ENCODE measurements around the gene PRR19.
"Not testable (repeated sequence)": the region's sequence is repeated elsewhere in the genome, so short reads cannot be mapped to it uniquely, and the experiment has no call there.

Gene PRR19

GRCh38 chr19:42328854-42329253 is 26.9 kb downstream of the PRR19 start:
- no peak for DNase-seq

DNA sequence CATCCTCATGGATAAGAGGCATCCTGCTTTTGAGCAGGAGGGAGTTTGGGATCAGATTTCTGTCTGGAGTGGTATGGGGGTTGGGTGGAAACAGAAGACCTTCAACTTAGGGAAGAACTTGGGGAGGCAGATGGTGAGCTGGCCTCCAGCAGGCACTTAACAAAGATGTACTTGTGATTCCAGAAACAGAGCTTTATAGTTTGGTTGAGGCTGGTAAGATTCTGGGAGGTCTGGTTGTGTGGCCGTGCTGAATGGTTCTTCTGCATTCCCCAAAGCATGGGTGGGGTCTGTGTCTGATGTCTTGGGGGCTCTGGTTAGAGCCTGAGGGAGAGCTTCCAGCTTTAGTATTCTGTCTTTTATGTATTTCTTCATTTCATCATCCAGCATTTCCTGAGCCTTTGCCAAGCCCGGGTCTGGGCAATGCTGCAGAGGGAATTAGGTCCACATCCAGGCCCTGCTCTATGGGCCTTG is 28.3 kb downstream of the PRR19 start:
- peak; percentile 95 for DNase-seq

- DNase-seq: not testable (repeated sequence)
Measured at GRCh38 chr19:42331333-42331732, 29.4 kb downstream of the PRR19 start.

- DNase-seq: no peak
Measured at GRCh38 chr19:42332059-42332458, 30.1 kb downstream of the PRR19 start.

GRCh38 chr19:42333018-42333417 is 31.1 kb downstream of the PRR19 start:
- no peak for DNase-seq

- DNase-seq: no peak
Measured at GRCh38 chr19:42333975-42334696, 32.2 kb downstream of the PRR19 start.

DNA sequence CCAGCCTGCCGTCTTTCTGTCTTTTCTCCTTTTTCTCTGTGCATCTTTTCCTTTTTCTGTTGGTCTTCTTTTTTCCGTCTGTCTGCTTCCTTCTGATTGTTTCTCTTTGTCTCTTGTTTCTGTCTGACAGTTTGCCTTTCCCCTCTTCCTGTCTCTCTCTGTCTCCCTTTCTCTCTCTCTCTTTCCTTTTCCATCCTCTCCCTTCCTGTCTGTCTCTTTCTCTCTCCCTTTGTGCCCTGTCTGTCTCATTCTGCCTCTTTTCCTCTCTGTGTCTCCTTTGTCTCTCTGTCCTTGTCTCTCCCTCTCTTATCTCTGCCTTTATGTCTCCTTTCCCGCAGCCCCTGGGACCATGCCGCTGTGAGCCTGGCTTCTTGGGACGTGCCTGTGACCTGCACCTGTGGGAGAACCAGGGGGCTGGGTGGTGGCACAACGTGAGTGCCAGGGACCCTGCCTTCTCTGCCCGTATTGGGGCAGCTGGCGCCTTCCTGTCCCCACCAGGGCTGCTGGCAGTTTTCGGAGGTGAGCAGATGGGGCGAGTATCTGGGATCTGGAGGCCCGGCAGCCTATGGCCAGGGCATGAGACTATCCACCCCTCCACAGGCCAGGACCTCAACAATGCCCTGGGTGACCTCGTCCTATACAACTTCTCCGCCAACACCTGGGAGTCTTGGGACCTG is 32.9 kb downstream of the PRR19 start:
- DNase-seq: no peak

DNA sequence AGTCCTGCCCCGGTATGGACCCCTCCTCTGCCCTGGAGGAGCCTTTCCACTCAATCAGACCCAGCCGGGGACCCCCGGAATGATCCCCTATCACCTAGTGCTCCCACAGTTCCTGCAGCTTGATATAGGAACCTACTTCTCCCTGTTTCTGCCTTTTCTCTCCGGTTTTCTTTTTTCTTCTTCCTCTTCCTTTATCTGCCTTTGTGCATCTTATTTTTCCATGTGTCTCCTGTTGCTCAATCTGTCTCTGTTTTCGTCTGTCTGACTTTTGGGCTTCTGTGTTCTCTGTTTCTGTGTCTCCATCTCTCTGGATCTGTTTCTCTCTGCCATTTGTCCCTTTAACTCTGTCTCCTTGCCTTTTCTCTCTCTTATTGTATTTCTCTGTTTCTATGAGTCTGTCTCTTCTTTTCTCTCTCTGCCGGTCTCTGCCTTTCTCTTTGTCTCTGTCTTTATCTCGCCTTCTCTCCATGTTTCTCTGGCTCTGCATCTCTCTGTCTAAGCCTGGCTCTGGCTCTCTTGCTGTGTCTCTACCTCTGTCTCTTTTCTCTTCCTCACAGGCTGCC is 33.5 kb downstream of the PRR19 start:
- DNase-seq: no peak

GRCh38 chr19:42335971-42336370 is 34.0 kb downstream of the PRR19 start:
- DNase-seq: no peak

DNA sequence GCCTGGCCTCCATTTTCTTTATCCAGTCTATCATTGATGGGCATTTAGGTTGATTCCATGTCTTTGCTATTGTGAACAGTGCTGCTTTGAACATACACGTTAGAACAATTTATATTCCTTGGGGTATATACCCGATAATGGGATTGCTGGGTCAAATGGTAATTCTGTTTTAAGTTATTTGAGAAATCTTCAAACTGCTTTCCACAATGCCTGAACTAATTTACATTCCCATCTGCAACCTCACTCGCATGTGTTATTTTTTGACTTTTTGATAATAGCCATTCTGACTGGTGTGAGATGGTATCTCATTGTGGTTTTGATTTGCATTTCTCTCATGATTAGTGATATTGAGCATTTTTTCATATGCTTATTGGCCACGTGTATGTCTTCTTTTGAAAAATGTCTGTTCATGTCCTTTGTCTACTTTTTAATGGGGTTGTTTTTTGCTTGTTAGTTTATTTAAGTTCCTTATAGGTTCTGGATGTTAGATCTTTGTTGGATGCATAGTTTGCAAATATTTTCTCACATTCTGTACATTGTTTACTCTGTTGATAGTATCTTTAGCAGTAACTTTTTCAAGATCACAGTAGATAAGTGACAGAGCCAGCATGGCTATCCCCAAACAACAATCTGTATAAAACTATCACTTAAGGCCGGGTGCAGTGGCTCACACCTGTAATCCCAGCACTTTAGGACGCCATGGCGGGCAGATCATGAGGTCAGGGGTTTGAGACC is 37.4 kb downstream of the PRR19 start:
- DNase-seq: not testable (repeated sequence)

- not testable (repeated sequence) for DNase-seq
Measured at GRCh38 chr19:42339922-42340321, 38.0 kb downstream of the PRR19 start.

GRCh38 chr19:42343344-42344110 is 41.6 kb downstream of the PRR19 start:
- no peak for DNase-seq

GRCh38 chr19:42344336-42344893 is 42.5 kb downstream of the PRR19 start:
- DNase-seq: no peak

DNA sequence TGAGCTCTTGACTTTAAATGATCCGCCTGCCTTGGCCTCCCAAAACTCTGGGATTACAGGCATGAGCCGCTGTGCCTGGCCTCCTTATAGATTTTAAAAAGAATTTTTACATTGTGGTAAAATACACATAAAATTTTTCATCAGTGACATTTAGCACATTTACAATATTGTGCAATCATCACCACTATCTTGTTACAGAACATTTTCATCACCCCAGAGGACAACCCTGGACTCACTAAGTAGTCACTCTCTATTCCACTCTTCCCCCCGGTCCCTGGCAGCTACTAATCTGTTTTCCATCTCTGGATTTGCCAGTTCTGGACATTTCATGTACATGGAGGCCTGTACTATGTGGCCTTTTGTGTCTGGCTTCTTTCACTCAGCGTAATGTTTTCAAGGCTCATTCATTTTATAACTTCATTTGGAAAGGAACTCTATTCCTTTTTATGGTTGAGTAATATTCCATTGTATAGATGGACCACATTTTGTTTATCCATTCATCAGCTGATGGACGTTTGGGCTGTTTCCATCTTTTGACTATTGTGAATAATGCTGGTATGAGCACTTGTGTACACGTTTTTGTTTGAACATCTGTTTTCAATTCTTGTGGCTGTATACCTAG is 43.4 kb downstream of the PRR19 start:
- DNase-seq: no peak

DNA sequence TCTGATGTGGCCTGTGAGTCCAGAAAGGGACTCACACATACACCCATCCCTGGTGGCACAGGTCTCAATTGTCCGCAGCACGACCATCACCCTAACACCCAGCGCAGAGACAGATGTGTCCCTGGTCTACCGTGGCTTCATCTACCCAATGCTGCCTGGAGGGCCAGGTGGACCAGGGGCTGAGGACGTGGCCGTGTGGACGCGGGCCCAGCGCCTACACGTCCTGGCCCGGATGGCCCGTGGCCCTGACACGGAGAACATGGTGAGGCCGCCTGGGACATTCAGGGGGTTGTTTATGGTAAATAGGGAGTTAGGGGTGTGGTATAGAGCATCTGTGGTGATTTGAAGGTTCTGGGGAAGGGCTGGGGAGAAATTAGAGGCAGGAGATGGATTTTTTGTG is 46.3 kb downstream of the PRR19 start:
- DNase-seq: no peak

- no peak for DNase-seq
Measured at GRCh38 chr19:42349378-42350107, 47.6 kb downstream of the PRR19 start.

DNA sequence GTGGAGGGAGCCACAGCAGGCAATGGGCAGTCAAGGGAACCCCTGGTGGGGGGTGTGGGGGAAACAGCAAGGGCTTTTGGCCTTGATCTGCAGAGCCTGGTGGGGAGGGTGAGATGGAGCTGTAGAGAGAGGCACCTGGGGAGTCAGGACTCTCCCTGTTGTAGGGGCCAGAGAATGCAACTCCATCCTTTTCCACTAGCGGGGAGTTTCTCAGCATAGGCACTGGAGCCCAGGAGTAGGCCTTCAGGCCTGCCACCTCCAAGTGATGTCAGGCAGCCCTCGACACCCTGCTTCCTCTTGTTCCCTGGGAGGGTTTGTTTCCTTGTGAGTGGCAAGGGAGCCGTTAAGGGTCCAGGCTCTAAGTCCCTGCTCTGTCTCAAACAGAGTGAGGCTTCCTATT is 48.5 kb downstream of the PRR19 start:
- no peak for DNase-seq

- no peak for DNase-seq
Measured at GRCh38 chr19:42351079-42351735, 49.3 kb downstream of the PRR19 start.

GRCh38 chr19:42352301-42353259 is 50.6 kb downstream of the PRR19 start:
- no peak for DNase-seq

Data from NCI-H524 treated with DMSO at 0.1 percent for 48 hours (cell line).